ENCODE results near the gene GOLGA6L26.
"Not testable (repeated sequence)": the region's sequence is repeated elsewhere in the genome, so short reads cannot be mapped to it uniquely, and the experiment has no call there.

Gene GOLGA6L26

GRCh38 chr15:23334096-23334495, at the start of gene GOLGA6L26:
Gene GOLGA6L26, minus strand, starts transcription at chr15:23334196. Its CDS starts 61 bp downstream, at chr15:23334135.
- DNase-seq (ENCODE audit: low read depth), result not testable (repeated sequence)

- not testable (repeated sequence) for DNase-seq (ENCODE audit: low read depth)
These were observed 47.2 kb upstream of the GOLGA6L26 start for GRCh38 chr15:23381192-23381591.

- DNase-seq (ENCODE audit: low read depth), result not testable (repeated sequence)
These were observed 46.7 kb upstream of the GOLGA6L26 start for GRCh38 chr15:23380700-23381099.

- DNase-seq (ENCODE audit: low read depth), result not testable (repeated sequence)
These were observed 45.0 kb upstream of the GOLGA6L26 start for GRCh38 chr15:23378946-23379345.

- DNase-seq (ENCODE audit: low read depth), result not testable (repeated sequence)
These were observed 40.2 kb upstream of the GOLGA6L26 start for GRCh38 chr15:23374226-23374625.

GRCh38 chr15:23372891-23373600, 39.0 kb upstream of the GOLGA6L26 start:
- DNase-seq (ENCODE audit: low read depth), result not testable (repeated sequence)

GRCh38 chr15:23372284-23372683, 38.3 kb upstream of the GOLGA6L26 start:
- DNase-seq (ENCODE audit: low read depth), result no peak

- not testable (repeated sequence) for DNase-seq (ENCODE audit: low read depth)
These were observed 37.9 kb upstream of the GOLGA6L26 start for GRCh38 chr15:23371868-23372267.

- DNase-seq (ENCODE audit: low read depth), result not testable (repeated sequence)
These were observed 37.1 kb upstream of the GOLGA6L26 start for GRCh38 chr15:23371134-23371533.

GRCh38 chr15:23370578-23370977, 36.6 kb upstream of the GOLGA6L26 start:
- no peak for DNase-seq (ENCODE audit: low read depth)

GRCh38 chr15:23364261-23364660, 30.3 kb upstream of the GOLGA6L26 start:
- DNase-seq (ENCODE audit: low read depth), result not testable (repeated sequence)

- DNase-seq (ENCODE audit: low read depth), result not testable (repeated sequence)
These were observed 28.6 kb upstream of the GOLGA6L26 start for GRCh38 chr15:23362622-23363021.

- DNase-seq (ENCODE audit: low read depth), result not testable (repeated sequence)
These were observed 20.5 kb upstream of the GOLGA6L26 start, which contains the start of gene GOLGA8S for GRCh38 chr15:23354448-23354847. Gene GOLGA8S, plus strand, starts transcription at chr15:23354748. Its CDS starts 62 bp downstream, at chr15:23354810.

- not testable (repeated sequence) for DNase-seq (ENCODE audit: low read depth)
These were observed 22.8 kb downstream of the GOLGA6L26 start for GRCh38 chr15:23311233-23311632.

- DNase-seq (ENCODE audit: low read depth), result not testable (repeated sequence)
These were observed 28.1 kb downstream of the GOLGA6L26 start for GRCh38 chr15:23305921-23306320.

GRCh38 chr15:23304805-23305204, 29.2 kb downstream of the GOLGA6L26 start:
- not testable (repeated sequence) for DNase-seq (ENCODE audit: low read depth)

GRCh38 chr15:23304267-23304666, 29.7 kb downstream of the GOLGA6L26 start:
- not testable (repeated sequence) for DNase-seq (ENCODE audit: low read depth)

- DNase-seq (ENCODE audit: low read depth), result not testable (repeated sequence)
These were observed 30.3 kb downstream of the GOLGA6L26 start for GRCh38 chr15:23303654-23304053.

GRCh38 chr15:23303246-23303645, 30.8 kb downstream of the GOLGA6L26 start:
- not testable (repeated sequence) for DNase-seq (ENCODE audit: low read depth)
